Cortex of kidney (tissue), 1 donor: Measurements from ENCODE around the gene GPC4.

Source experiments
- DNase-seq: peaks from one replicate; lab custom pipeline; 2025; lab: John Stamatoyannopoulos, UW

The GPC4 gene

GRCh38 chrX:133410550-133410949 is 4.7 kb downstream of the GPC4 start:
- no peak for DNase-seq

GRCh38 chrX:133405498-133406185 is 9.6 kb downstream of the GPC4 start:
- no peak for DNase-seq

GRCh38 chrX:133403984-133404383 is 11.3 kb downstream of the GPC4 start:
- no peak for DNase-seq

GRCh38 chrX:133402830-133403625 is 12.3 kb downstream of the GPC4 start:
- DNase-seq = no peak

GRCh38 chrX:133402042-133402453 is 13.2 kb downstream of the GPC4 start:
- no peak for DNase-seq

- no peak for DNase-seq
These were observed 13.8 kb downstream of the GPC4 start for GRCh38 chrX:133401536-133401935.

- no peak for DNase-seq
These were observed 15.9 kb downstream of the GPC4 start for GRCh38 chrX:133399411-133399810.

- no peak for DNase-seq
These were observed 20.5 kb downstream of the GPC4 start for GRCh38 chrX:133394765-133395164.

- no peak for DNase-seq
These were observed 22.6 kb downstream of the GPC4 start for GRCh38 chrX:133392671-133393070.

GRCh38 chrX:133391111-133391510 is 24.2 kb downstream of the GPC4 start:
- no peak for DNase-seq

- no peak for DNase-seq
These were observed 24.6 kb downstream of the GPC4 start for GRCh38 chrX:133390676-133391075.

- DNase-seq = no peak
These were observed 25.3 kb downstream of the GPC4 start for GRCh38 chrX:133389975-133390374.

GRCh38 chrX:133384454-133384853 is 30.8 kb downstream of the GPC4 start:
- no peak for DNase-seq

GRCh38 chrX:133380711-133381619 is 34.3 kb downstream of the GPC4 start:
- DNase-seq = no peak

- no peak for DNase-seq
These were observed 38.9 kb downstream of the GPC4 start for GRCh38 chrX:133376422-133376821.

- no peak for DNase-seq
These were observed 39.5 kb downstream of the GPC4 start for GRCh38 chrX:133375615-133376340.

- DNase-seq = no peak
These were observed 40.4 kb downstream of the GPC4 start for GRCh38 chrX:133374874-133375387.

- no peak for DNase-seq
These were observed 41.8 kb downstream of the GPC4 start for GRCh38 chrX:133373386-133374079.

- DNase-seq = no peak
These were observed 44.5 kb downstream of the GPC4 start for GRCh38 chrX:133370696-133371275.

- no peak for DNase-seq
These were observed 46.2 kb downstream of the GPC4 start for GRCh38 chrX:133369065-133369464.

- no peak for DNase-seq
These were observed 48.6 kb downstream of the GPC4 start for GRCh38 chrX:133366735-133367134.
